Body of pancreas (tissue), 4 donors: ENCODE results near the gene CAMK2D. TPM values are rescaled to one million over a fixed set of nuclear protein-coding genes. Genes with fewer than 3 reads are reported as not detected.

ENCODE experiments used
- ATAC-seq: fragments of 150-250 bp; one replicate; pipeline ENCODE4 v1.9.1; 2016
- DNase-seq, 4 donors: peaks; one replicate each; pipeline ENCODE4 v3.0.0-alpha.2; 2019
- H3K27ac ChIP-seq, 4 donors: fragments of 200-600 bp; sonication (generic); 1 replicate in 3 of 4; 2 replicates in 1 of 4; pipeline versions ENCODE4 v1.5.1 to v1.6.1; 2016 to 2019; ENCODE audit warnings: mild to moderate bottlenecking in 1 of 4, mixed read lengths in 1 of 4, moderate library complexity in 1 of 4
- H3K27me3 ChIP-seq, 2 donors: fragments of 200-600 bp; sonication (generic); one replicate each; pipeline ENCODE4 v1.6.0; 2016; ENCODE audit warnings: mild to moderate bottlenecking in 1 of 2
- H3K36me3 ChIP-seq, 2 donors: fragments of 200-600 bp; sonication (generic); replicated peaks in 1 of 2; 2 replicates each; pipeline ENCODE4 v1.5.1; 2016; ENCODE audit warnings: low read depth in 2 of 2; ENCODE audit not compliant: insufficient read depth in 1 of 2
- H3K4me1 ChIP-seq: fragments of 200-600 bp; sonication (generic); one replicate; pipeline ENCODE4 v1.6.0; 2016
- H3K4me3 ChIP-seq, 2 donors: fragments of 200-600 bp; sonication (generic); 1 replicate in 1 of 2; 2 replicates in 1 of 2; pipeline ENCODE4 v1.5.1; 2016 to 2019
- H3K9me3 ChIP-seq, 3 donors: fragments of 200-600 bp; sonication (generic); 1 replicate in 2 of 3; 2 replicates in 1 of 3; pipeline ENCODE4 v1.5.1; 2016
- POLR2A ChIP-seq, 3 donors: fragments of 450-650 bp; IDR thresholded peaks; one replicate each; pipeline ENCODE4 v1.6.1; 2016; ENCODE audit warnings: antibody characterized with exemption in 3 of 3, mild to moderate bottlenecking in 2 of 3
- WGBS, 2 donors: methylation state at CpG; one replicate each; pipeline ENCODE4 v1.1.5; 2017; 5-methylcytosine and 5-hydroxymethylcytosine counted together
- intact Hi-C: fragments of 100-400 bp; cut with DNase I; formaldehyde crosslinking; loops from one replicate; pipeline ENCODE4 v1.15.1; 2023
- total RNA-seq, 2 donors: library from RNA; depleted of rRNA; stranded (reverse); fragments of >200 nt; gene quantifications; one replicate each; pipeline ENCODE4 v1.1.0, GENCODE V29; 2016
- TF ChIP-seq, protein P1 (sequence below), 7 experiments: fragments of 450-650 bp in 4 of 7; fragments of 200-600 bp in 3 of 7; sonication (generic) in 3 of 7; IDR thresholded peaks; one replicate each; pipeline ENCODE4 v1.5.1; 2016 to 2019; ENCODE audit warnings: antibody characterized with exemption in 7 of 7

CAMK2D gene
- total RNA-seq, 2 donors from 2014 or later: 25.7 to 29.3 TPM

DNA sequence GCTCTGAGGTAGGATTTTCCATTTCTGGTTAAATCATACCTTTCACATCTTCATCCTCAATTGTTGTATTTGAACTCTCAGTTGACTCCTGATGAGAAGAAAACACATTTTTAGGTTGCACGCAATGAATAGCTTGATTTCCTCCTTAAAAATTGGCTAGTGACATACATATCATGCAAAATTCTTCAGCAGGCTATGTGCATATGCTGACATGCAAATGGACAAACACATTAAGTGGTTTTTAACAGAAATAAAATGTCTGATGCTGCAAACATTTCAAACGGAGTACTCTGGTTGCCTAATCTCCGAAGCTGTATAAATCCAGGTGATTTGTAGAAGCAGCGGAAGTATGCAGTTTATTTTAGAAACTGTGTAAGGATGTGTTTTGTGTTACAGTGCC is 261.1 kb downstream of the CAMK2D start:
- peaks cover 10% of the 10 kb centered on the region for H3K4me1 ChIP-seq
- TF ChIP-seq, protein P1, sequence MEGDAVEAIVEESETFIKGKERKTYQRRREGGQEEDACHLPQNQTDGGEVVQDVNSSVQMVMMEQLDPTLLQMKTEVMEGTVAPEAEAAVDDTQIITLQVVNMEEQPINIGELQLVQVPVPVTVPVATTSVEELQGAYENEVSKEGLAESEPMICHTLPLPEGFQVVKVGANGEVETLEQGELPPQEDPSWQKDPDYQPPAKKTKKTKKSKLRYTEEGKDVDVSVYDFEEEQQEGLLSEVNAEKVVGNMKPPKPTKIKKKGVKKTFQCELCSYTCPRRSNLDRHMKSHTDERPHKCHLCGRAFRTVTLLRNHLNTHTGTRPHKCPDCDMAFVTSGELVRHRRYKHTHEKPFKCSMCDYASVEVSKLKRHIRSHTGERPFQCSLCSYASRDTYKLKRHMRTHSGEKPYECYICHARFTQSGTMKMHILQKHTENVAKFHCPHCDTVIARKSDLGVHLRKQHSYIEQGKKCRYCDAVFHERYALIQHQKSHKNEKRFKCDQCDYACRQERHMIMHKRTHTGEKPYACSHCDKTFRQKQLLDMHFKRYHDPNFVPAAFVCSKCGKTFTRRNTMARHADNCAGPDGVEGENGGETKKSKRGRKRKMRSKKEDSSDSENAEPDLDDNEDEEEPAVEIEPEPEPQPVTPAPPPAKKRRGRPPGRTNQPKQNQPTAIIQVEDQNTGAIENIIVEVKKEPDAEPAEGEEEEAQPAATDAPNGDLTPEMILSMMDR (IDR thresholded peaks at IDR 0.05): no peak
- TF ChIP-seq POLR2A (IDR thresholded peaks at IDR 0.05): no peak
- no peaks in the 10 kb centered on the region for H3K9me3 ChIP-seq
- no peaks in the 10 kb centered on the region for H3K36me3 ChIP-seq
- no peak overlapping the region for H3K27ac ChIP-seq
- DNase-seq (no peak), ATAC-seq (no peak)
- intact Hi-C loops: no loop called here
- no peaks in the 10 kb centered on the region for H3K27me3 ChIP-seq
- no peak overlapping the region for H3K4me3 ChIP-seq
- 82% methylated on average over 4 of the region's 4 CpGs for WGBS, 2 donors

DNA sequence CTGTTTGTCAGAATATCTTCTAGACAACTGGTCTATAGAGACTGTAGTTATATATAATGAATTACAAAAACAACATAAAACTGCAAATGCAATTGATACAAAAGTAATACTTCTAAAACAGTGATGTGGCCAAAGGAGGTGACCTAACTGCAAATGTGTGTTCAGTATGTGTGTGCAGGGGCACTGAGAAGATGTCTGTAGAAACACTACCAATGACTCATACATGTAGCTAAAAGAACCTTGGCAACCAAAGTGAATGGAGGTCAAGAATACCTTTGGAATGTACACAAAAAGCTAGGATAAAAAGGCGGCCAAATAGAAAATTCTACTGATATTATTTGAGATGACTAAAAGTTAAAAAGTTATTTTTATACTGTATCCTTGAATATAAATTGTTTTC is 261.8 kb downstream of the CAMK2D start:
- TF ChIP-seq, protein P1 (IDR thresholded peaks at IDR 0.05): no peak
- TF ChIP-seq POLR2A (IDR thresholded peaks at IDR 0.05): no peak
- Histone ChIP-seq H3K27ac (no peak overlapping the region), H3K4me1 (peaks cover 10% of the 10 kb centered on the region), H3K36me3 (no peaks in the 10 kb centered on the region), H3K4me3 (no peak overlapping the region), H3K27me3 (no peaks in the 10 kb centered on the region), H3K9me3 (no peaks in the 10 kb centered on the region)
- intact Hi-C loops: no loop called here
- ATAC-seq (peak; percentile 77), DNase-seq (peak in 2 of 4 donors; percentile 5 to 15)
- whole genome bisulfite sequencing, 2 donors: 28 to 36% methylated on average over 1 of the region's 1 CpG

DNA sequence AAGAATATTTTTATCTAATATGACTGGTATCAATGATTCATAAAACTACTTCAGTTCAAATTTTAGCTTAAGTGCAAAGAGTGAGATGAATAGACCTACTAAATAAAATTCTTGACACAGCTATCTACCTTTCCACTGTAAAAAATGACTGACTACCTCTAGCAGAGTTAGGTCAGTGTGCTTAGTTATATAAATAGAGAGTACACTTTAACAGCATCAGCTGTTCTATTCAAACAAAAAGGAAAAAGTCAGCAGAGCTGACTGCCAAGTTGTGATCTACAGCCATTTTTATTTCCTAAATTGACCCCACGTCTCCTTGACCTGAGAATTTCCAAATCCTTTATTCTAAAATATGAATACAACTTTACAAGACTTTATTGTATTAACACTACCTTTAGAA is 262.4 kb downstream of the CAMK2D start:
- no peaks in the 10 kb centered on the region for H3K36me3 ChIP-seq
- H3K27me3 ChIP-seq: no peaks in the 10 kb centered on the region
- no peaks in the 10 kb centered on the region for H3K9me3 ChIP-seq
- DNase-seq (peak in 1 of 4 donors; percentile 7), ATAC-seq (peak; percentile 71)
- 41 to 47% methylated on average over 1 of the region's 1 CpG for WGBS, 2 donors
- H3K4me1 ChIP-seq: peaks cover 10% of the 10 kb centered on the region
- no peak overlapping the region for H3K27ac ChIP-seq
- H3K4me3 ChIP-seq: no peak overlapping the region
- intact Hi-C loops: no loop called here
- no peak for TF ChIP-seq POLR2A (IDR thresholded peaks at IDR 0.05)
- TF ChIP-seq, protein P1 (IDR thresholded peaks at IDR 0.05): no peak

DNA sequence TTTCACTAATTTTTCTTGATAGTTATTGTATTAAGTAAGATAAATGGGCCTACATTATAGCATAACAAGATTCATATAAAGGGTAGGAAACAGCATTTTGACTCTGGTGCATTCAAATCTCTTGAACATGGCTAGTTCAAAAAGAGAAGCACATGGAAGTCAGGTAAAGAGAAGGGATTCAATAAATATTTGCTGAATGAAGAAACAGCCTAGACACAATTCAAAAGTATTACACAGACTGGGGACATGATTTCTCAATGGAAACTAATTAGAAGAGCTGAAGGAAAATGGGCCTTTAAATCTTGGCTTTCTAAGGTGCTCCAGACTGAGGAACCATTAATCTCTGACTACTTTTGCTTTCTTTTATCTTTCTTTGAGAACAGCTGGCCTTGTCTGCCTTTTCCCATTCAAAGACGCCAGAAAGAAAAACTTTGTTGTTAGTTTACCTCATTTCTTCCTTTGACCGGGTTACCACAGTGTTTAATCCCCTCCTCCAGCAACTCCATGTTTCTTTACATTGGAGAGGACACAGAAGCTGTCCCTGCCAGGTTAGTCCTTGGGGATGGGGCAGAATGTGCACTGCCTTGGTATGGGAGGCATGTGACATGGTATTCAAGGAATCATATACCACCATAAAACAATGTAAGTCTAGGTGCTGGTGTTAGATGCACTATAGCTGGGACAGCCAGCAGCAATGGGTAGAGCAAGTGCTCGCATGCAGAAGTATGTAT is 264.2 kb downstream of the CAMK2D start:
- intact Hi-C loops: no loop called here
- no peak overlapping the region for H3K27ac ChIP-seq
- TF ChIP-seq, protein P1 (IDR thresholded peaks at IDR 0.05): no peak
- no peak for TF ChIP-seq POLR2A (IDR thresholded peaks at IDR 0.05)
- no peak overlapping the region for H3K4me3 ChIP-seq
- H3K4me1 ChIP-seq: peaks cover 10% of the 10 kb centered on the region
- DNase-seq: no peak
- H3K9me3 ChIP-seq: no peaks in the 10 kb centered on the region
- 51 to 68% methylated on average over 3 of the region's 3 CpGs for WGBS, 2 donors
- H3K27me3 ChIP-seq: no peaks in the 10 kb centered on the region
- H3K36me3 ChIP-seq: no peaks in the 10 kb centered on the region
- peak; percentile 18 for ATAC-seq

DNA sequence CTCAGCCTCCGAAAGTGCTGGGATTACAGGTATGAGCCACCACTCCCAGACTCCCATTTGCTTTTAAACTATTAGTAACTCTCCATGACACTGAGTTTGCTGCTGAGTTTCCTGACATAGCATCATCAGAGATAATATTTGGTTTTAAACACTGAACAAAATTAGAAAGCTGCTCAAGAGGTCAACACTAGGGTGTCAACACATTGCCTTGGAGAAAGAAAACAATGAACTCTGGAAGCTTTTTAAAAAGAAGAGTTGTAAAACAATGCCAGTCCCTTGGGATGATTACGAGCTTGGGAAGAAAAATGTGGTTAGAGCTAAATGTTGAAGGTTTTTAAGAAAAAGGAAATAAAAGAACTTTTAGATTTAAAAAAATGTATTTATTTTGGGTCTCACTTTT is 264.8 kb downstream of the CAMK2D start:
- 72 to 88% methylated on average over 2 of the region's 2 CpGs for WGBS, 2 donors
- no peaks in the 10 kb centered on the region for H3K9me3 ChIP-seq
- peaks cover 10% of the 10 kb centered on the region for H3K4me1 ChIP-seq
- ATAC-seq: no peak
- no peaks in the 10 kb centered on the region for H3K27me3 ChIP-seq
- no peak overlapping the region for H3K4me3 ChIP-seq
- H3K27ac ChIP-seq: no peak overlapping the region
- no peak for TF ChIP-seq POLR2A (IDR thresholded peaks at IDR 0.05)
- TF ChIP-seq, protein P1 (IDR thresholded peaks at IDR 0.05): no peak
- intact Hi-C loops: no loop called here
- no peak for DNase-seq
- H3K36me3 ChIP-seq: no peaks in the 10 kb centered on the region
